DOHH2 (cell line): ENCODE measurements around the gene ROBO1.
A peak's percentile ranks its signal among the peaks of the same experiment; 100 is the strongest.

ENCODE experiments used
- H3F3A ChIP-seq: fragments of 200-600 bp; sonication (generic), shearing (Covaris generic); 2 replicates; pipeline ENCODE4 v1.6.0; 2016; ENCODE audit warnings: antibody characterized with exemption, mild to moderate bottlenecking; ENCODE audit not compliant: control insufficient read depth, insufficient read depth
- H3K27ac ChIP-seq: fragments of 200-600 bp; sonication (generic); 2 replicates; pipeline ENCODE4 v1.5.1; 2014; ENCODE audit warnings: low read depth, mild to moderate bottlenecking, low read length, moderate library complexity
- H3K27me3 ChIP-seq: fragments of 200-600 bp; sonication (generic); 2 replicates; pipeline ENCODE4 v1.6.1; 2014; ENCODE audit warnings: mild to moderate bottlenecking, low read length, mixed read lengths; ENCODE audit not compliant: control insufficient read depth
- H3K36me3 ChIP-seq: fragments of 200-600 bp; sonication (generic); 2 replicates; pipeline ENCODE4 v1.6.1; 2014; ENCODE audit warnings: mild to moderate bottlenecking, low read length, moderate library complexity, mixed read lengths; ENCODE audit not compliant: control insufficient read depth
- H3K4me1 ChIP-seq: fragments of 200-600 bp; sonication (generic); 2 replicates; pipeline ENCODE4 v1.6.1; 2014; ENCODE audit warnings: mild to moderate bottlenecking, low read length, mixed read lengths; ENCODE audit not compliant: control insufficient read depth
- H3K4me2 ChIP-seq: fragments of 200-600 bp; sonication (generic); 2 replicates; pipeline ENCODE4 v1.6.0; 2014; ENCODE audit warnings: mild to moderate bottlenecking, low read length, moderate library complexity
- H3K4me3 ChIP-seq: fragments of 200-600 bp; sonication (generic); 2 replicates; pipeline ENCODE4 v1.5.1; 2014; ENCODE audit warnings: mild to moderate bottlenecking, low read length, mixed read lengths
- H3K79me2 ChIP-seq: fragments of 200-600 bp; sonication (generic); 2 replicates; pipeline ENCODE4 v1.6.1; 2014; ENCODE audit warnings: mild to moderate bottlenecking, low read length, mixed read lengths; ENCODE audit not compliant: control insufficient read depth
- H3K9me2 ChIP-seq: fragments of 200-600 bp; sonication (generic); replicated peaks from 2 replicates; pipeline ENCODE4 v1.6.1; 2014; ENCODE audit warnings: mild to moderate bottlenecking, low read length, mixed read lengths; ENCODE audit not compliant: control insufficient read depth
- H3K9me3 ChIP-seq: fragments of 200-600 bp; sonication (generic); 2 replicates; pipeline ENCODE4 v1.6.1; 2014; ENCODE audit warnings: antibody characterized with exemption, low read length, mixed read lengths; ENCODE audit not compliant: control insufficient read depth, insufficient read depth
- H4K20me1 ChIP-seq: fragments of 200-600 bp; sonication (generic); 2 replicates; pipeline ENCODE4 v1.6.0; 2014; ENCODE audit warnings: low read depth, mild to moderate bottlenecking, antibody characterized with exemption, low read length, moderate library complexity; ENCODE audit not compliant: control insufficient read depth, insufficient read depth
- CTCF ChIP-seq: fragments of 200-600 bp; sonication (generic); IDR thresholded peaks from one replicate; pipeline ENCODE4 v1.5.1; 2014; ENCODE audit warnings: antibody characterized with exemption, mild to moderate bottlenecking, low read depth, low read length; ENCODE audit not compliant: poor library complexity, severe bottlenecking
- EZH2phosphoT487 ChIP-seq: fragments of 200-600 bp; sonication (generic); IDR thresholded peaks from 2 replicates; pipeline ENCODE4 v1.6.1; 2017; ENCODE audit warnings: borderline replicate concordance, mild to moderate bottlenecking, antibody characterized with exemption, low read length, moderate library complexity, mixed read lengths

Gene ROBO1

DNA sequence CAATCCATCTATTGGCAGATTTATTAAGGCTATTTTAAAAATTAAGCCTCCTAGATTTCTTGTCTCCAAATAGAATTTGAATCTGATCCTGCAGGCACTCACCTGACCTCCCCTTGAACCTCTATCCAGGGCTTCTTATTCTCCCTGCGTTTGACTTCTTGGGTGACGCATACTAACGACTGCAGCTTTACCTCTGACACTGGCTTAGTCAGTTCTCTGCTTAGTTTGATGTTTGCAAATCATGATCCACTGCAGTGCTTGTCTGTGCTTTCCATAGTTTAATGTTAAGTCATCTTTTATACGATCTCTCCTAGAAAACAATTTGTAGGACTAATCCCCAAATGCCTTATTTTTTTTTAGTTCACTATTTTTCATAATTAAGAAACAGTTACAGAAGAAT, 233.1 kb downstream of the ROBO1 start:
- Histone ChIP-seq H3K27ac (no peak overlapping the region), H3K27me3 (no peaks in the 10 kb centered on the region), H4K20me1 (no peaks in the 10 kb centered on the region), H3K4me1 (no peaks in the 10 kb centered on the region), H3K4me3 (no peak overlapping the region), H3K4me2 (no peak overlapping the region), H3K79me2 (no peaks in the 10 kb centered on the region), H3K36me3 (no peaks in the 10 kb centered on the region), H3K9me2 (no peaks in the 10 kb centered on the region), H3F3A (no peaks in the 10 kb centered on the region), H3K9me3 (no peaks in the 10 kb centered on the region)
- TF ChIP-seq CTCF = no peak
- TF ChIP-seq EZH2phosphoT487 = no peak

DNA sequence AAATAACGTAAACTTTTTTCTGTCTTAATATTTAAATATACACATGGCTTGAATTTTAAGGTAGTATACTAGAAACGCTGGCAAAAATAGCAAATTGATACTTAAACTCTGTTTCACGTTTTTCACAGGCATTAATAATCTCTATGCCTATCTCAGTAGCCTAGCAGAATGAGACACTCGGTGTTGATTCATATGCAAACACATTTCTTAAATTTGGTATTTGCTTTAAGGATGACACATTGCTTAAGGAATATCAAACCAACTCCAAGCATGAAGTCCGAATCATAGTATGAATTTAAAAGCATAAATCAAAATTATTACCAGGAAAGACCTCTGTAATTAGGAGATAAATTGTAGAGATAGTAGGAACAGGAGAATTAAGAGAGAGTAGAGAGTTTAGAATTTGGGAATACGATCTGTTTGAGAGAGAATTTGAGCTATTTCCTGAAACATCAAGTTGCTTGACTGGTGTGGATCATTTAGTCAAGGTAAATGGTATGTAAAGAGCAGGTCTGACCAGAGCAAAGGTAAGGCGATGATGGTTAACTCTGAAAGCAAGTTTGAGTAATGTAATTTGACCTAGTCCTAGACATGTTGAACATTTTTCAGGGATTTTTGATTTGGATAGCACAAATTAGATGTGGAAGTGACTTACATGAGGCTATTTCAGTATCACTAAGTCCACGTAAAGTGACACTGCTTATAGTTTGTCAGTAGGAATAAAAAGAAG, 236.1 kb downstream of the ROBO1 start:
- Histone ChIP-seq H3K27me3 (no peaks in the 10 kb centered on the region), H3F3A (no peaks in the 10 kb centered on the region), H3K79me2 (no peaks in the 10 kb centered on the region), H3K4me1 (no peaks in the 10 kb centered on the region), H3K36me3 (no peaks in the 10 kb centered on the region), H4K20me1 (no peaks in the 10 kb centered on the region), H3K27ac (no peak overlapping the region), H3K9me3 (no peaks in the 10 kb centered on the region; the same call in 1 of the 2 replicates), H3K9me2 (no peaks in the 10 kb centered on the region), H3K4me2 (no peak overlapping the region), H3K4me3 (no peak overlapping the region)
- TF ChIP-seq EZH2phosphoT487 (no peak), CTCF (no peak)

DNA sequence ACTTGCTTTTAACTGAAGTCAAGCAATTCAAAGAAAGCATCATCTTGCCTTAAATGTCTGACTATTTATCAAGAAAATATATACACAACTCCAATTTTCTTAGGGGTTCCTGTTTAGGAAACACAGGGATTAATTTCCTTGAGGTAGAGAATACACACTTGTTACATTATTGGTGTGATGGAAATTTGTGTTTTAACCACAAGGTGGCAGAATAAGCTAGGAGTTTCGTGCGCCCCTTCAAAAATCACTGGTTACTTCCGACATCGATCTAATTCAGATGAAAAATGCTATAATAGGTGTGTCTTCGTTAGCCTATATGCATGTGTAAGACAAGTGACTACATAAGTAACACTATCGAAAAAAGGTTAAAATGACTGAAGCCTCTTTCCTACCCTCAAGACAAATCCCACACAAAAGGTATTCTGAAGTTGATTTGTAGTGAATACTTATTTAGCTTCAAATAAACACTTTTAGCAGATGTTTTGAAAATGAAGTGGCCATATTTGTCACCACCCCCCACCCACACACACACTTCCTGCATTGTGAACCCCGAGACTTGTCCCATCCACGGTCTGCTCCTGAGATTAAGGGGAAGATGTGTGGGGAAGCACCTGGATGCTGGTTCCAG, 246.5 kb downstream of the ROBO1 start:
- no peaks in the 10 kb centered on the region for H4K20me1 ChIP-seq
- H3K4me3 ChIP-seq = no peak overlapping the region
- no peaks in the 10 kb centered on the region for H3K9me3 ChIP-seq
- TF ChIP-seq CTCF = peak; percentile 67
- no peak for TF ChIP-seq EZH2phosphoT487
- H3K36me3 ChIP-seq = no peaks in the 10 kb centered on the region
- no peaks in the 10 kb centered on the region for H3K79me2 ChIP-seq
- H3K27ac ChIP-seq = no peak overlapping the region
- no peaks in the 10 kb centered on the region for H3K27me3 ChIP-seq
- no peaks in the 10 kb centered on the region for H3F3A ChIP-seq
- H3K4me1 ChIP-seq = no peaks in the 10 kb centered on the region
- no peak overlapping the region for H3K4me2 ChIP-seq
- no peaks in the 10 kb centered on the region for H3K9me2 ChIP-seq
